T follicular helper cell (primary cell): ENCODE results near the gene SNRNP48.

Source experiments
- DNase-seq: peaks from one replicate; pipeline ENCODE4 v3.0.0-alpha.2; 2020; ENCODE audit warnings: low read depth

Gene SNRNP48

GRCh38 chr6:7559196-7559595 is 30.8 kb upstream of the SNRNP48 start:
- DNase-seq: no peak

DNA sequence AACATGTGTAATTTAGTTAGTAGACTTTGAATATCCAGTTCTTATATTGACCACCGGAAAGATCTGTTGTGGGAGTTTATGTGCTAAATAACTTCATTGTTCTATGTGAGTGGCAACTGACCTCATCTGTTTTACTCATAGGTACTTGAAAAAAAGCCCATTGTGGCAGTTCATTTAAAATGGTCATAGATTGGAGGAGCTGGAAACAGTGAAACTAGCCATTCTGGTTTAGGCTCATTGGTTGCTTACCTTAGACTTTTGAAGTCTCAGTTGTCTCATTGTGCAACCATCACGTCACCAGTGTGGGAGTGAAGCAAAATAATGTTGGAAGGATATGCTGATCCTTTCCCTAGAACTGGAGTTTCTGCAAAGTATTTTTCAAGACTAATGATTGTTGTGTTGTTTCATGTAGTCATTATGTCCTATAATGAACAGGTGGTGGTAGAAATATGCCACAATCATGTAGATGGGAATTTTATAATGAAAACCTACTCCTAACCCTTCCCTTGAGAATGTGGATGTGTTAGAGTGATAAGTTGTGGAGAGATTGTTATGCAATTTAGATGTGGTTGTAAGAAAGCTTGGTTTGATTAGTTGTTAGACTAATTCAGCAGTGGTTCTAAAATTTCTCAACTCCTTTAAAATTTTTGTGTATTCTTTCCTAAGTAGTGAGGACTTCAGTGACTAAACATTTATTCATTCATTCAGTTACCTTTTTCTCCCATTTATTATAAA is 30.2 kb upstream of the SNRNP48 start:
- DNase-seq: no peak

GRCh38 chr6:7561153-7561964 is 28.6 kb upstream of the SNRNP48 start:
- no peak for DNase-seq

DNA sequence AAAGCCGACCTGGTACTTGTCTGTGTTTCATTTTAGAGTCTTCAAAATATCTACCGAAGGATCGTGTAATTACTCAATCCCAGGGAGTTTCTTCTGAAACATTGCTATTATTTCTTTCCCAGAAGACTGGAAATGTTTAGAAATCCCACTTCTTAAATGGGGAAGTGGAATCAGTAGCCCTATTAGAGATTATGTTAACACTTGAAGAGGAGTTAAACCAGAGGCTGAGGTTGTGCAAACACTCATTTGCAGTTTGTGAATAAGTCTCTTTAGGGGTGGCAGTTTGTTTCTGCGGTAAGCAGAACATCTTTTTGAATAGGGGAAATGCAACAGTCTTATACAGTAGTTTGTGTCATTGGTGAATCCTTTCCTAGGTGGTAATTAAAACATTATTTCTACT is 27.2 kb upstream of the SNRNP48 start:
- no peak for DNase-seq

DNA sequence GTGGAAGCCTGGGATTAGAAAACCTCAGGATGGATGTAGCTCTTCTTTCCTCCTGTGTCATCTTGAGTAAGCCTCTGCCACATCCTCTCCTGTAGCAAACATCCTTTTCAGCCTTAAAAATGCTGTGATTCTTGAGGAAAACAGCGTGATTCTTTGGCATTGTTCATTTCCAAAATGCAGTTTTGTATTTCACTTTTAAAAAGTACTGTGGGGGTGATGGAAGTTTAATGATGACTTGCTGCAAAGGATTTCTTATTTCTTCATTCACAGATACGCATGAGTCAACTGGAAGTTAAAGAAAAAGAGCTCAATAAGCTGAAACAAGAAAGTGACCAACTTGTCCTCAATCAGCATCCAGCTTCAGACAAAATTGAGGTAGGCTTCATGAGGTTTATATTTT is 23.9 kb upstream of the SNRNP48 start:
- DNase-seq: no peak

DNA sequence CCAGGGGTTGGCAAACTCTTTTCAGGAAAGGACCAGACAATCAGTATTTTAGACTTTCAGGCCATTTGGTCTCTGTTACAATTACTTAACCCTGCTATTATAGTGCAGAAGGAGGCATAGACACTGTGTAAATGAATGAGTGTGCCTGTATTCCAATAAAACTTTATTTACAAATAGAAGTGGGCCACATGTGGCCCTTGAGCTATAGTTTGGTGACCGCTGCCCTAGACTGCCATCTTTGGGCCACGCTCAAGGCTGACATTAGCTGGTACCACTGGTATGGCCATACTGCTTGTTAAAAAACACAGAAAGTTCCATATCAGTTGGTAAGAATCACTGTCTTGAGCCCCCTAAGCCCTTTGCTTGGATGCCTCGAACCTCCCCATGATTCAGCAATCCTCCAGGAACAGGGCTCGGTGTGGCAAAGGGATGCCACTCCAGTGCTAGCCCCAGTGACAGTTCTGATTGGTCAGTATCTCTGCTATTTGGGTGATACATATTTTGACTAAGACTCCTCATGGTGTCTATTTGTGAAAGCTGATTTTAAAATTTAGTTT is 23.3 kb upstream of the SNRNP48 start:
- DNase-seq: no peak

- no peak for DNase-seq
These were observed 22.0 kb upstream of the SNRNP48 start for GRCh38 chr6:7568021-7568420.

DNA sequence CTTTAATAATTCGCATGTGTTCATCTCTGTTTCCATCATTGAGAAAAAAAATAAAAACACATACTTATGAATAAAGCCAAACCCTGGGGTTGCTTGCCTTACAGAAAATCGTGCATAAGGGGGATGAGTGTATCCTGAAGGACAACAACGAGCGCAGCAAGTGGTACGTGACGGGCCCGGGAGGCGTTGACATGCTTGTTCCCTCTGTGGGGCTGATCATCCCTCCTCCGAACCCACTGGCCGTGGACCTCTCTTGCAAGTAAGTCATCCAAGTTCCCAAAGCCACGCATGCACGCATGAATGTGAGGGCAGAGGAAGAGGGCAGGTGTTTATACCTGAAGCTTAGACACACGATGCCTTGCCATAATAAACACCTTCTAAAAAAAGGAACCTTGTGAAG is 20.9 kb upstream of the SNRNP48 start:
- DNase-seq: no peak

GRCh38 chr6:7572213-7572943 is 17.6 kb upstream of the SNRNP48 start:
- DNase-seq: no peak

DNA sequence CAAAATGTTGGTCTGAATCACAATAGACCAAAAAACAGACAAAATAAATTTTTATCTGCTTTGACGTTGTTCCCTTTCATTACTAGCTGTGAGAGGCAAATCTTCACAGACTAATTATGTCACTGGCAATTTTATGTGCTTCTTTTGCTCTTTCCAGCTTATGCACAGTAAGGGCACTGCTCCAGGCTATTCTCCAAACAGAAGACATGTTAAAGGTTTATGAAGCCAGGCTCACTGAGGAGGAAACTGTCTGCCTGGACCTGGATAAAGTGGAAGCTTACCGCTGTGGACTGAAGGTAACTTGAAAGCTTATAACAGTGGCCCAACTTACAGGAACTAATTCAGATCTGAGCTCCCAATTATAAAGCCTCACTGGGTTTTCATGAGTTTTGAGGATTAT is 15.5 kb upstream of the SNRNP48 start:
- no peak for DNase-seq

GRCh38 chr6:7578516-7578915 is 11.5 kb upstream of the SNRNP48 start:
- no peak for DNase-seq

DNA sequence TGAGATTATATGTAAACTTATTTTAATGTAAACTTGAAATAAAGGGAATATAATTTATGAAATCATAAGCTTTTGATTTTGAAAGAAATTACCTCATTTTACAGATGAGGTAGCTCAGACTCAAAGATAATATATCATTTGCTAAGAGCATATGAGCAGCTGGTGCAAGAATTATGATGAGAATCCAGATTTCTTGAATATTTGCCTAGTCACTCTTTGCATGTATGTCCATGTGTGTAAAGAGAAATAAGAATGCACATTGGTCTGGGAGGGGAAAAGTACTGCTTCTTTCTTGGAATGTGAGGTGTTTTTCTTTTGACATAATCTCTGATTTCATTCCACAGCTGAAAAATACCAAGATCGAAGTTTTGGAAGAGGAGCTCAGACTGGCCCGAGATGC is 11.1 kb upstream of the SNRNP48 start:
- no peak for DNase-seq

GRCh38 chr6:7579851-7580250 is 10.1 kb upstream of the SNRNP48 start:
- DNase-seq: no peak

DNA sequence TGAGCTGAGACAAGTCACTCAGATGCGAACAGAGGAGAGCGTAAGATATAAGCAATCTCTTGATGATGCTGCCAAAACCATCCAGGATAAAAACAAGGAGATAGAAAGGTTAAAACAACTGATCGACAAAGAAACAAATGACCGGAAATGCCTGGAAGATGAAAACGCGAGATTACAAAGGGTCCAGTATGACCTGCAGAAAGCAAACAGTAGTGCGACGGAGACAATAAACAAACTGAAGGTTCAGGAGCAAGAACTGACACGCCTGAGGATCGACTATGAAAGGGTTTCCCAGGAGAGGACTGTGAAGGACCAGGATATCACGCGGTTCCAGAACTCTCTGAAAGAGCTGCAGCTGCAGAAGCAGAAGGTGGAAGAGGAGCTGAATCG is 9.5 kb upstream of the SNRNP48 start:
- DNase-seq: no peak

- no peak for DNase-seq
These were observed 8.9 kb upstream of the SNRNP48 start for GRCh38 chr6:7580927-7581618.

DNA sequence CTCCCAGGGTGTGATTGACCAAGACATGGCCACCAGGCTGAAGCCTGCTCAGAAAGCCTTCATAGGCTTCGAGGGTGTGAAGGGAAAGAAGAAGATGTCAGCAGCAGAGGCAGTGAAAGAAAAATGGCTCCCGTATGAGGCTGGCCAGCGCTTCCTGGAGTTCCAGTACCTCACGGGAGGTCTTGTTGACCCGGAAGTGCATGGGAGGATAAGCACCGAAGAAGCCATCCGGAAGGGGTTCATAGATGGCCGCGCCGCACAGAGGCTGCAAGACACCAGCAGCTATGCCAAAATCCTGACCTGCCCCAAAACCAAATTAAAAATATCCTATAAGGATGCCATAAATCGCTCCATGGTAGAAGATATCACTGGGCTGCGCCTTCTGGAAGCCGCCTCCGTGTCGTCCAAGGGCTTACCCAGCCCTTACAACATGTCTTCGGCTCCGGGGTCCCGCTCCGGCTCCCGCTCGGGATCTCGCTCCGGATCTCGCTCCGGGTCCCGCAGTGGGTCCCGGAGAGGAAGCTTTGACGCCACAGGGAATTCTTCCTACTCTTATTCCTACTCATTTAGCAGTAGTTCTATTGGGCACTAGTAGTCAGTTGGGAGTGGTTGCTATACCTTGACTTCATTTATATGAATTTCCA is 4.6 kb upstream of the SNRNP48 start:
- no peak for DNase-seq

GRCh38 chr6:7587631-7588100 is 2.3 kb upstream of the SNRNP48 start:
- no peak for DNase-seq

DNA sequence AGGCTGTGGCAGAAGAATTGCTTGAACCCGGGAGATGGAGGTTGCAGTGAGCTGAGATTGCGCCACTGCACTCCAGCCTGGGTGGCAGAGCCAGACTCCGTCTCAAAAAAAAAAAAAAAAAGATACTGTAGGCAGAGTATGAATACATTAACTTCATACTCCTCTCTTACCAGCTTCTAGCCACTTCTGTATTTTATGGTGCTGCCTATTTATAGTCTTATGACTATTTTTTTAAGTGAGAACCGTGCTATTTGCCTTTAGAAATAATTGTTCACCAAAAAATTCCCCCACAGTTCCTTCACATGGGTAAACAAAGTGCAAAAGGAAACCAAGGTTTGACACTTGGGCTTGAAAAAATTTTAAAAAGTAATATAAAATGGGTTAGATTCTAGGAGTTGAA is 1.5 kb upstream of the SNRNP48 start:
- no peak for DNase-seq

DNA sequence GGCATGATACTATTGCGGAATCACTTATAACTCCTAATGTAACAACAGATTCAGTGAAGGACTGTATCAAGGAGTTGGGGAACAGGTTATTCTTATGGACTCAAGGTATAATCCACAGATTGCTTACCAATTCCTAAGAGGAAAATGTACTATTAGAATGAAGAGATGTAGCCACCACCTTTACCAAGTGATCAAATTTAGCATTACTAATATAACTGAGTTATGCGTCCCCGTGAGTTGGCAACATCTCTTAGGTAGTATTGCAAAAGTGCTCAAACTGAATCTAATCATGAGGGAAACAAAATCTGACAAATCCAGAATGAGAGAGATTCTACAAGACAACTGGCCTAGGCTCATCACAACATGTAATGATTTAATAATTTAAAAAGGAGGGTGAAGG is 777 bp upstream of the SNRNP48 start:
- DNase-seq: no peak

DNA sequence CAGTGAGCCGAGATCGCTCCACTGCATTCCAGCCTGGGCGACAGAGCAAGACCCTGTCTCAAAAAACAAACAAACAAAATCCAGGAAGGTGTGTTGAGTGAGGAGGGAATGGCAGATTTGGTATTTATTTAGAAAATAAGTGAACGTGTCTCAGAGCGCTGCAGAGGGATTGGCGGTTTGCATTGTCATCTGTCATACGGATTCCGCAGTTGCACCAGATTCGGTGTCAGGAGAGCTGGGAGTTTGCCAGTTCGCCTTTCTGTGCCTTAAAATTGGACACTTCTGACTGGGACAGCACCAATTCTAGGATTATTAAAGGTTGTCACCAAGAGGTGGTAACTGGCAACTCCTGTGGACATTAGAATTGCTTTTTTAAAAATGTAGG is 912 bp downstream of the SNRNP48 start:
- no peak for DNase-seq

DNA sequence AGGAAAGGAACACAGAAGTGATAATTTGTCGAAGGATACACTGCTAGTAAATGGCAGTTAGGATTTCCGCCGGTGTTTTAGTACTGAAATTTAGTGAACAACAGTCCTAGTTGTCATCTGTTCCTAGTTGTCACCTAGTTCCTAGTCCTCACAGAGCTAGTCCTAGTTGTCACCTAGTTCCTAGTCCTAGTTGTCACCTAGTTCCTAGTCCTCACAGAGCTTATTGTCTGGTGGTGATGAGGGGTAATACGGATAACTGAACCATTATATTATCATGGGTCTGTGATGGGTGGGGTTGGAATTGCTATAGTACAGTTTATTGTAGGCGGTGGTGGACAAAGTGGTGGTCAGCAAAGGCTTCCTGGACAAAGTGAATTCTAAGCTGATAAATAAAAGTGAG is 1.8 kb downstream of the SNRNP48 start:
- DNase-seq: no peak
